HAP-1 (cell line): Measurements from ENCODE around the gene HOXB3.

Experiments used
- DNase-seq, 2 experiments: peaks; one replicate each; pipeline ENCODE4 v3.0.0-alpha.2; 2016 to 2020; ENCODE audit warnings: low spot score in 2 of 2
- H3K27me3 ChIP-seq: fragments of 250-450 bp; sonication (Bioruptor Pico); 2 replicates; pipeline ENCODE4 v1.5.1; 2020; ENCODE audit warnings: low read depth, mild to moderate bottlenecking, moderate library complexity
- H3K36me3 ChIP-seq: fragments of 250-450 bp; sonication (Bioruptor Pico); replicated peaks from 2 replicates; pipeline ENCODE4 v1.5.1; 2020; ENCODE audit warnings: mild to moderate bottlenecking
- H3K4me1 ChIP-seq: fragments of 250-450 bp; sonication (Bioruptor Pico); 2 replicates; pipeline ENCODE4 v1.5.1; 2020; ENCODE audit warnings: mild to moderate bottlenecking
- H3K4me3 ChIP-seq: fragments of 250-450 bp; sonication (Bioruptor Pico); 2 replicates; pipeline ENCODE4 v1.5.1; 2020; ENCODE audit warnings: mild to moderate bottlenecking, moderate library complexity
- H3K9me3 ChIP-seq: fragments of 250-450 bp; sonication (Bioruptor Pico); 2 replicates; pipeline ENCODE4 v1.5.1; 2020; ENCODE audit warnings: mild to moderate bottlenecking, moderate library complexity
- in situ Hi-C: fragments of 300-500 bp; cut with MboI; formaldehyde crosslinking; loops from 3 replicates; pipeline ENCODE4 v1.14.3; 2020; ENCODE audit warnings: low sequenced_read_pairs, inconsistent platforms, mixed read lengths

HOXB3 gene

GRCh38 chr17:48565925-48566710, 23.9 kb downstream of the HOXB3 start:
- H3K9me3 ChIP-seq = no peaks in the 10 kb centered on the region
- H3K4me1 ChIP-seq = no peaks in the 10 kb centered on the region
- no peak for DNase-seq
- no peaks in the 10 kb centered on the region for H3K27me3 ChIP-seq
- in situ Hi-C loops = no loop called here
- H3K36me3 ChIP-seq = no peaks in the 10 kb centered on the region
- H3K4me3 ChIP-seq = no peak overlapping the region

GRCh38 chr17:48565022-48565554, 25.0 kb downstream of the HOXB3 start:
- DNase-seq = no peak
- in situ Hi-C loops = no loop called here
- no peaks in the 10 kb centered on the region for H3K4me1 ChIP-seq
- no peaks in the 10 kb centered on the region for H3K36me3 ChIP-seq
- no peaks in the 10 kb centered on the region for H3K27me3 ChIP-seq
- H3K4me3 ChIP-seq = no peak overlapping the region
- H3K9me3 ChIP-seq = no peaks in the 10 kb centered on the region

- Histone ChIP-seq H3K27me3 (no peaks in the 10 kb centered on the region), H3K36me3 (no peaks in the 10 kb centered on the region), H3K4me3 (no peak overlapping the region), H3K4me1 (no peaks in the 10 kb centered on the region), H3K9me3 (no peaks in the 10 kb centered on the region)
- DNase-seq = no peak
- in situ Hi-C loops = no loop called here
These were observed 25.6 kb downstream of the HOXB3 start for GRCh38 chr17:48564188-48565021.

- H3K36me3 ChIP-seq = no peaks in the 10 kb centered on the region
- H3K4me3 ChIP-seq = no peak overlapping the region
- H3K27me3 ChIP-seq = no peaks in the 10 kb centered on the region
- DNase-seq = no peak
- H3K4me1 ChIP-seq = no peaks in the 10 kb centered on the region
- H3K9me3 ChIP-seq = no peaks in the 10 kb centered on the region
- in situ Hi-C loops = no loop called here
These were observed 26.2 kb downstream of the HOXB3 start for GRCh38 chr17:48563867-48564187.

GRCh38 chr17:48563385-48563838, 26.6 kb downstream of the HOXB3 start:
- DNase-seq = no peak
- Histone ChIP-seq H3K27me3 (no peaks in the 10 kb centered on the region), H3K4me3 (no peak overlapping the region), H3K36me3 (no peaks in the 10 kb centered on the region), H3K4me1 (no peaks in the 10 kb centered on the region), H3K9me3 (no peaks in the 10 kb centered on the region)
- in situ Hi-C loops = no loop called here

GRCh38 chr17:48562934-48563333, 27.1 kb downstream of the HOXB3 start:
- no peaks in the 10 kb centered on the region for H3K9me3 ChIP-seq
- in situ Hi-C loops = no loop called here
- DNase-seq = no peak
- H3K27me3 ChIP-seq = no peaks in the 10 kb centered on the region
- H3K4me1 ChIP-seq = no peaks in the 10 kb centered on the region
- no peak overlapping the region for H3K4me3 ChIP-seq
- no peaks in the 10 kb centered on the region for H3K36me3 ChIP-seq

GRCh38 chr17:48561884-48562810, 27.9 kb downstream of the HOXB3 start:
- in situ Hi-C loops = no loop called here
- Histone ChIP-seq H3K27me3 (no peaks in the 10 kb centered on the region), H3K4me3 (no peak overlapping the region), H3K9me3 (no peaks in the 10 kb centered on the region), H3K4me1 (peaks cover under 1% of the 10 kb centered on the region), H3K36me3 (no peaks in the 10 kb centered on the region)
- DNase-seq = no peak

- in situ Hi-C loops = no loop called here
- Histone ChIP-seq H3K27me3 (no peaks in the 10 kb centered on the region), H3K9me3 (no peaks in the 10 kb centered on the region), H3K4me3 (no peak overlapping the region), H3K36me3 (no peaks in the 10 kb centered on the region), H3K4me1 (peaks cover 16% of the 10 kb centered on the region)
- DNase-seq = no peak
These were observed 29.9 kb downstream of the HOXB3 start for GRCh38 chr17:48559840-48560817.

- no peaks in the 10 kb centered on the region for H3K9me3 ChIP-seq
- no peak overlapping the region for H3K4me3 ChIP-seq
- DNase-seq = no peak
- in situ Hi-C loops = no loop called here
- H3K4me1 ChIP-seq = peaks cover 16% of the 10 kb centered on the region
- no peaks in the 10 kb centered on the region for H3K36me3 ChIP-seq
- H3K27me3 ChIP-seq = no peaks in the 10 kb centered on the region
These were observed 30.8 kb downstream of the HOXB3 start for GRCh38 chr17:48559122-48559839.

- H3K4me1 ChIP-seq = peaks cover 16% of the 10 kb centered on the region
- no peak for DNase-seq
These were observed 31.3 kb downstream of the HOXB3 start for GRCh38 chr17:48558831-48559121.

GRCh38 chr17:48558057-48558830, 31.8 kb downstream of the HOXB3 start:
- H3K36me3 ChIP-seq = no peaks in the 10 kb centered on the region
- H3K4me3 ChIP-seq = no peak overlapping the region
- DNase-seq = no peak
- no peaks in the 10 kb centered on the region for H3K27me3 ChIP-seq
- no peaks in the 10 kb centered on the region for H3K9me3 ChIP-seq
- peaks cover 16% of the 10 kb centered on the region for H3K4me1 ChIP-seq
- in situ Hi-C loops = no loop called here

More at GRCh38 chr17:48558831-48559121, 31.3 kb downstream of the HOXB3 start:
- Histone ChIP-seq H3K36me3 (no peaks in the 10 kb centered on the region), H3K9me3 (no peaks in the 10 kb centered on the region), H3K4me3 (no peak overlapping the region), H3K27me3 (no peaks in the 10 kb centered on the region)
- in situ Hi-C loops = no loop called here
